ENCODE results near the gene MARCKS. TPM values are rescaled to one million over a fixed set of nuclear protein-coding genes. Genes with fewer than 3 reads are reported as not detected.

MARCKS gene
- polyA plus RNA-seq, 1 experiment: 47.0 TPM

GRCh38 chr6:113882336-113883022 is 25.3 kb downstream of the MARCKS start:
- TF ChIP-seq CTCF (IDR thresholded peaks at IDR 0.05; ENCODE audit: insufficient read depth, low read depth, low read length): no peak
- Histone ChIP-seq H3K36me3 (ENCODE audit: control insufficient read depth, insufficient read depth, low read length) (no peaks in the 10 kb centered on the region), H3K4me3 (ENCODE audit: low read depth, low read length) (no peak overlapping the region), H3K27me3 (ENCODE audit: control insufficient read depth, insufficient read depth, low read length) (no peaks in the 10 kb centered on the region)
- ChIA-PET CTCF (no interaction called here), POLR2A (no interaction called here)
- DNase-seq (ENCODE audit: low read depth): no peak

GRCh38 chr6:113884011-113884410 is 26.9 kb downstream of the MARCKS start:
- Histone ChIP-seq H3K4me3 (ENCODE audit: low read depth, low read length) (no peak overlapping the region), H3K27me3 (ENCODE audit: control insufficient read depth, insufficient read depth, low read length) (no peaks in the 10 kb centered on the region), H3K36me3 (ENCODE audit: control insufficient read depth, insufficient read depth, low read length) (no peaks in the 10 kb centered on the region)
- TF ChIP-seq CTCF (IDR thresholded peaks at IDR 0.05; ENCODE audit: insufficient read depth, low read depth, low read length): no peak
- DNase-seq (ENCODE audit: low read depth): no peak
- ChIA-PET CTCF (interaction anchor here (1.0 kb wide), 1 partner anchor 9 kb away, joined by 3 read pairs; no protein-coding TSS in a partner anchor), POLR2A (no interaction called here)

GRCh38 chr6:113886512-113886911 is 29.4 kb downstream of the MARCKS start:
- Histone ChIP-seq H3K27me3 (ENCODE audit: control insufficient read depth, insufficient read depth, low read length) (no peaks in the 10 kb centered on the region), H3K36me3 (ENCODE audit: control insufficient read depth, insufficient read depth, low read length) (no peaks in the 10 kb centered on the region), H3K4me3 (ENCODE audit: low read depth, low read length) (no peak overlapping the region)
- no peak for TF ChIP-seq CTCF (IDR thresholded peaks at IDR 0.05; ENCODE audit: insufficient read depth, low read depth, low read length)
- POLR2A ChIA-PET: no interaction called here
- no peak for DNase-seq (ENCODE audit: low read depth)
- CTCF ChIA-PET: no interaction called here

- DNase-seq (ENCODE audit: low read depth): no peak
- no peaks in the 10 kb centered on the region for H3K27me3 ChIP-seq (ENCODE audit: control insufficient read depth, insufficient read depth, low read length)
- ChIA-PET POLR2A (no interaction called here), CTCF (interaction anchor here (0.7 to 1.4 kb wide), 3 partner anchors 10 to 21 kb away, joined by 3 to 9 read pairs (median 4); no protein-coding TSS in a partner anchor)
- no peak overlapping the region for H3K4me3 ChIP-seq (ENCODE audit: low read depth, low read length)
- no peaks in the 10 kb centered on the region for H3K36me3 ChIP-seq (ENCODE audit: control insufficient read depth, insufficient read depth, low read length)
- no peak for TF ChIP-seq CTCF (IDR thresholded peaks at IDR 0.05; ENCODE audit: insufficient read depth, low read depth, low read length)
Observed at GRCh38 chr6:113888493-113888892, 31.3 kb downstream of the MARCKS start.

GRCh38 chr6:113888956-113889630 is 31.9 kb downstream of the MARCKS start:
- no peak for DNase-seq (ENCODE audit: low read depth)
- Histone ChIP-seq H3K4me3 (ENCODE audit: low read depth, low read length) (no peak overlapping the region), H3K27me3 (ENCODE audit: control insufficient read depth, insufficient read depth, low read length) (no peaks in the 10 kb centered on the region), H3K36me3 (ENCODE audit: control insufficient read depth, insufficient read depth, low read length) (no peaks in the 10 kb centered on the region)
- ChIA-PET POLR2A (no interaction called here), CTCF (interaction anchor here (0.7 to 1.4 kb wide), 3 partner anchors 10 to 21 kb away, joined by 3 to 9 read pairs (median 4); no protein-coding TSS in a partner anchor)
- no peak for TF ChIP-seq CTCF (IDR thresholded peaks at IDR 0.05; ENCODE audit: insufficient read depth, low read depth, low read length)

Data from BJ (cell line).